ENCODE results near the gene AKR1E2.

The AKR1E2 gene

DNA sequence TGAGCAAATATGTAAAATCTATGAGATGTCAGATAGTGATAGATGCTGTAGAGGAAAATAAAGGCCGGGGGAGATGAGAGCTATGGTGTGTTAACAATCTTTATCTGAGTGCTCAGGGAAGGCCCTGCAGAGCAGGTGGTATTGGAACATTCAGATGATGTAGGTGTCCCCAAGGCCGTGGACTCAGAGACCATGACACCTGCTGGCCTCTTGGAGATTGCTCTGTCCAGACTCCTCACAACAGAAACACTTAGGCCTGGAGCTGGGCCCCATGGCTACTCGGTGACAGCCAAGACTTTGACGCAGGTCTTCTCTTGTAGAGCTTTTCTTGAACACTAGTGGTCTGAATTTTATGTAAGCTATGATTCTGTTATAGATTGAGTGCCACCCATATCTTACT, 13.3 kb downstream of the AKR1E2 start:
- Histone ChIP-seq H3K27me3 (ENCODE audit: insufficient read depth, poor library complexity, severe bottlenecking) (no peaks in the 10 kb centered on the region), H3K4me1 (ENCODE audit: insufficient read depth, poor library complexity, severe bottlenecking) (no peaks in the 10 kb centered on the region), H3K27ac (ENCODE audit: poor library complexity, severe bottlenecking) (no peak overlapping the region), H3K4me3 (ENCODE audit: severe bottlenecking) (no peak overlapping the region), H3K36me3 (ENCODE audit: low read depth) (no peaks in the 10 kb centered on the region; the same call in 1 of the 2 replicates), H3K9me3 (ENCODE audit: severe bottlenecking) (no peaks in the 10 kb centered on the region)
- ATAC-seq (ENCODE audit: low read depth) (no peak), DNase-seq (ENCODE audit: low spot score) (no peak)
- TF ChIP-seq, protein P1, sequence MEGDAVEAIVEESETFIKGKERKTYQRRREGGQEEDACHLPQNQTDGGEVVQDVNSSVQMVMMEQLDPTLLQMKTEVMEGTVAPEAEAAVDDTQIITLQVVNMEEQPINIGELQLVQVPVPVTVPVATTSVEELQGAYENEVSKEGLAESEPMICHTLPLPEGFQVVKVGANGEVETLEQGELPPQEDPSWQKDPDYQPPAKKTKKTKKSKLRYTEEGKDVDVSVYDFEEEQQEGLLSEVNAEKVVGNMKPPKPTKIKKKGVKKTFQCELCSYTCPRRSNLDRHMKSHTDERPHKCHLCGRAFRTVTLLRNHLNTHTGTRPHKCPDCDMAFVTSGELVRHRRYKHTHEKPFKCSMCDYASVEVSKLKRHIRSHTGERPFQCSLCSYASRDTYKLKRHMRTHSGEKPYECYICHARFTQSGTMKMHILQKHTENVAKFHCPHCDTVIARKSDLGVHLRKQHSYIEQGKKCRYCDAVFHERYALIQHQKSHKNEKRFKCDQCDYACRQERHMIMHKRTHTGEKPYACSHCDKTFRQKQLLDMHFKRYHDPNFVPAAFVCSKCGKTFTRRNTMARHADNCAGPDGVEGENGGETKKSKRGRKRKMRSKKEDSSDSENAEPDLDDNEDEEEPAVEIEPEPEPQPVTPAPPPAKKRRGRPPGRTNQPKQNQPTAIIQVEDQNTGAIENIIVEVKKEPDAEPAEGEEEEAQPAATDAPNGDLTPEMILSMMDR (IDR thresholded peaks at IDR 0.05; ENCODE audit: poor library complexity, severe bottlenecking) = no peak

DNA sequence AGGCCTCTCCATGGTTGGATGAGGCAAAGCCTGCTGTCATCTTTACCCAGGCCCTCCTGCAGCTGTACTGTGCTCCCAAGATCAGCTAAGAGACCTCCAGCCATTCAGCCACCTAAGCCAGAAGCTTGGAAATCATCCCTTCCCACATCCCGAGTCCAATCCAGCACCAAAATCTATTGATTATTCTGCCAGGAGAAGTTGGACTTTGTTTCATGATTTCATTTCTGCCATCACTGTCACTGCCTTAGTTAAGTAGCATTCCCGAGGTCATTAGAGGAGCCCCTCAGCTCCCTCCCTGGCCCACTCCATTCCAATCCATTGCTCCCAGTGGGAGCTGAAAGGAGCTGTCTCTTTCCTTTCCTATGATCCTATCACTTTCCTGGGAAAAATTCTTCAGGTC, 14.1 kb downstream of the AKR1E2 start:
- no peaks in the 10 kb centered on the region for H3K27me3 ChIP-seq (ENCODE audit: insufficient read depth, poor library complexity, severe bottlenecking)
- H3K4me3 ChIP-seq (ENCODE audit: severe bottlenecking) = no peak overlapping the region
- TF ChIP-seq, protein P1 (IDR thresholded peaks at IDR 0.05; ENCODE audit: poor library complexity, severe bottlenecking) = no peak
- DNase-seq (ENCODE audit: low spot score) = no peak
- no peak for ATAC-seq (ENCODE audit: low read depth)
- no peak overlapping the region for H3K27ac ChIP-seq (ENCODE audit: poor library complexity, severe bottlenecking)
- no peaks in the 10 kb centered on the region for H3K9me3 ChIP-seq (ENCODE audit: severe bottlenecking)
- no peaks in the 10 kb centered on the region; the same call in 1 of the 2 replicates for H3K36me3 ChIP-seq (ENCODE audit: low read depth)
- H3K4me1 ChIP-seq (ENCODE audit: insufficient read depth, poor library complexity, severe bottlenecking) = no peaks in the 10 kb centered on the region

DNA sequence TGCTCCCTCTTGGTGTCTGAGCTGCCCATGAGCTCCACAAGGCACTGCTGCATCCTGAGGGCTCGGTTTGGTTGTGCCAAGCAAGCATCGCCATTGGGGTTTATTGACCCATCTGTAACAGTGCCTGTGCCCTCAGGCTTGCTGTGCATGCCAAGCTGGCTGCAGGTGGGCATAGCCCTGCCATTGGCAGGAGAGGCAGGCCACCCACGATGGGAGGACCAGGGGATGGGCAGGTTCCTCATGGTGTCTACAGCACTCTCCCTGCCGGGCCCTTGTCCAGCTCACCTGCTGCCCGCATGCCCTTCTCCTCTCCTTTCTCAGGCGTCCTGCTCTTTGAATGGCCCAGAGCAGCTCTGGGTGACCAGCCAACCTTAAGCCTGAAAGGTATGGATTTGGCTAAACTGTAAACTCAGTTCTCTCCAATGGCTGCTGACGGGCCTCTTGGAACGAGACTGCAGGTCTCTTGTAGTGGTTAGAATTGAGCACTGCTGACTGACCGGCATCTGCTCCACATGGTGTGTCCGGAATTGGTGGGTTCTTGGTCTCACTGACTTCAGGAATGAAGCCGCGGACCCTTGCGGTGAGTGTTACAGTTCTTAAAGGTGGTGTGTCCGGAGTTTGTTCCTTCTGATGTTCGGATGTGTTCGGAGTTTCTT, 17.6 kb downstream of the AKR1E2 start:
- H3K36me3 ChIP-seq (ENCODE audit: low read depth) = no peaks in the 10 kb centered on the region
- TF ChIP-seq, protein P1 (IDR thresholded peaks at IDR 0.05; ENCODE audit: poor library complexity, severe bottlenecking) = no peak
- no peak overlapping the region for H3K4me3 ChIP-seq (ENCODE audit: severe bottlenecking)
- no peaks in the 10 kb centered on the region for H3K27me3 ChIP-seq (ENCODE audit: insufficient read depth, poor library complexity, severe bottlenecking)
- DNase-seq (ENCODE audit: low spot score) (no peak), ATAC-seq (ENCODE audit: low read depth) (no peak)
- H3K4me1 ChIP-seq (ENCODE audit: insufficient read depth, poor library complexity, severe bottlenecking) = peaks cover 12% of the 10 kb centered on the region
- H3K27ac ChIP-seq (ENCODE audit: poor library complexity, severe bottlenecking) = no peak overlapping the region
- no peaks in the 10 kb centered on the region for H3K9me3 ChIP-seq (ENCODE audit: severe bottlenecking)

DNA sequence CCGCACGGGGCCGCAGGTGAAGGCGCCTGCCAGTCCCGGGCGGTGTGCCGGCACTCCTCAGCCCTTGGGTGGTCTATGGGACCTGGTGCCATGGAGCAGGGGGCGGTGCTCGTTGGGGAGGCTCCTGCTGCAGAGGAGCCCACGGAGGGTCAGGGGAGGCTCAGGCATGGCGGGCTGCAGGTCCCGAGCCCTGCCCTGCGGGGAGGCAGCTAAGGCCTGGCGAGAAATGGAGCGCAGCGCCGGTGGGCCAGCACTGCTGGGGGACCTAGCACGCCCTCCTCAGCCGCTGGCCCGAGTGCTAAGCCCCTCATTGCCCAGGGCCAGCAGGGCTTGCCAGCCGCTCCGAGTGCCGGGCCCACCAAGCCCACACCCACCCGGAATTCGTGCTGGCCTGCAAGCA, 18.9 kb downstream of the AKR1E2 start:
- Histone ChIP-seq H3K4me1 (ENCODE audit: insufficient read depth, poor library complexity, severe bottlenecking) (peaks cover 15% of the 10 kb centered on the region), H3K4me3 (ENCODE audit: severe bottlenecking) (no peak overlapping the region), H3K27me3 (ENCODE audit: insufficient read depth, poor library complexity, severe bottlenecking) (no peaks in the 10 kb centered on the region), H3K9me3 (ENCODE audit: severe bottlenecking) (no peaks in the 10 kb centered on the region), H3K36me3 (ENCODE audit: low read depth) (no peaks in the 10 kb centered on the region), H3K27ac (ENCODE audit: poor library complexity, severe bottlenecking) (no peak overlapping the region)
- no peak for DNase-seq (ENCODE audit: low spot score)
- TF ChIP-seq, protein P1 (IDR thresholded peaks at IDR 0.05; ENCODE audit: poor library complexity, severe bottlenecking) = no peak
- ATAC-seq (ENCODE audit: low read depth) = no peak

DNA sequence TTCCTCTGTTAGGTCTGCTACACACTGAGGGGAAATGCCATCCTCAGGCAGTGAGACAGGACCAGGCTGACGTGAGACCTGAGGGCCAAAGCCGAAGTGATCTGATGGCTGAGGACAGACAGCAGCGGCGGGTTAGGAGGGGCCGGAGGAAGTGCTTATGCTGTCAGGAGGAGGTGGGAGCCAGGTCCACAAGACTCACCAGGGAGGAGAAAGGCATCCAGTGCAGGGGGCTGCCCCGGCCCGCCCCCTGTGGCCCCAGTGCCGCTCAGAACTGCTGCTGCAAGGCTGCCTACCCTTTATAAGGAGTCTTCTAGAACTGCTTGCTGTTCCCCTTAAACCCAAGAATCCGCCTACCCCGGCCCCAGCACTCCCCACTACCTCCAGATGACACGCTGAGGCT, 19.8 kb downstream of the AKR1E2 start:
- H3K4me1 ChIP-seq (ENCODE audit: insufficient read depth, poor library complexity, severe bottlenecking) = peaks cover 15% of the 10 kb centered on the region
- TF ChIP-seq, protein P1 (IDR thresholded peaks at IDR 0.05; ENCODE audit: poor library complexity, severe bottlenecking) = no peak
- H3K36me3 ChIP-seq (ENCODE audit: low read depth) = no peaks in the 10 kb centered on the region
- no peak overlapping the region for H3K4me3 ChIP-seq (ENCODE audit: severe bottlenecking)
- no peaks in the 10 kb centered on the region for H3K9me3 ChIP-seq (ENCODE audit: severe bottlenecking)
- DNase-seq (ENCODE audit: low spot score) (no peak), ATAC-seq (ENCODE audit: low read depth) (no peak)
- no peaks in the 10 kb centered on the region for H3K27me3 ChIP-seq (ENCODE audit: insufficient read depth, poor library complexity, severe bottlenecking)
- no peak overlapping the region for H3K27ac ChIP-seq (ENCODE audit: poor library complexity, severe bottlenecking)

All from RWPE2 (cell line).